Measurements from ENCODE around the gene PXYLP1.

The PXYLP1 gene

GRCh38 chr3:141255846-141256261 is 24.2 kb downstream of the PXYLP1 start:
- Histone ChIP-seq H3K27ac (no peak overlapping the region), H3K36me3 (ENCODE audit: control insufficient read depth, insufficient read depth, low read length) (no peaks in the 10 kb centered on the region), H3K27me3 (ENCODE audit: control insufficient read depth, insufficient read depth, low read length) (no peaks in the 10 kb centered on the region), H3K4me3 (ENCODE audit: low read depth, low read length) (no peak overlapping the region), H2AFZ (no peak overlapping the region), H3K79me2 (peaks cover 46% of the 10 kb centered on the region), H3K4me1 (peaks cover 17% of the 10 kb centered on the region), H3K9me3 (ENCODE audit: control insufficient read depth, low read length) (no peaks in the 10 kb centered on the region), H3K4me2 (ENCODE audit: low read length) (no peak overlapping the region), H3K9ac (no peak overlapping the region)
- TF ChIP-seq CTCF (IDR thresholded peaks at IDR 0.05), result peak; percentile 49

DNA sequence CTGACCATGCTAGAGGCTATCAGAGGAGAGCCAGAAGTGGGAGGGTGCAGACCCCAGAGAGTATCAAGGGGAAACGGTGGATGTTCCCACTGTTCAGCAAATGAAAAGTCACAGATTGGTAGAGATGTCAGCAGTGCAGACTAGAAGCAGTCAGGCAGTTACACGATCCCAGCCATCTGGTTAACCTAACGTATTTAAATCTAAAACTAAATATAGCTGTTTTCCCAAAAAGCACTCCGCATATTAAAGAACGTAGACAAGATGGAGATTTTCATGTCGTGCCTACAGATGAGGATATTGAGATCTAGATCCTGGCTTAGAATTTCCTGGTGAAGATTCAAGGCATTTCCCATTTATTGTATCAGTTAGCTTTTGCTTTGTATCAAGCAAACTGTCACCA is 25.2 kb downstream of the PXYLP1 start:
- Histone ChIP-seq H3K4me3 (ENCODE audit: low read depth, low read length) (no peak overlapping the region), H3K9ac (no peak overlapping the region), H3K36me3 (ENCODE audit: control insufficient read depth, insufficient read depth, low read length) (no peaks in the 10 kb centered on the region), H3K4me1 (peaks cover 17% of the 10 kb centered on the region), H3K79me2 (peaks cover 53% of the 10 kb centered on the region), H2AFZ (no peak overlapping the region), H3K9me3 (ENCODE audit: control insufficient read depth, low read length) (no peaks in the 10 kb centered on the region), H3K27me3 (ENCODE audit: control insufficient read depth, insufficient read depth, low read length) (no peaks in the 10 kb centered on the region), H3K27ac (no peak overlapping the region), H3K4me2 (ENCODE audit: low read length) (no peak overlapping the region)
- no peak for TF ChIP-seq CTCF (IDR thresholded peaks at IDR 0.05)

DNA sequence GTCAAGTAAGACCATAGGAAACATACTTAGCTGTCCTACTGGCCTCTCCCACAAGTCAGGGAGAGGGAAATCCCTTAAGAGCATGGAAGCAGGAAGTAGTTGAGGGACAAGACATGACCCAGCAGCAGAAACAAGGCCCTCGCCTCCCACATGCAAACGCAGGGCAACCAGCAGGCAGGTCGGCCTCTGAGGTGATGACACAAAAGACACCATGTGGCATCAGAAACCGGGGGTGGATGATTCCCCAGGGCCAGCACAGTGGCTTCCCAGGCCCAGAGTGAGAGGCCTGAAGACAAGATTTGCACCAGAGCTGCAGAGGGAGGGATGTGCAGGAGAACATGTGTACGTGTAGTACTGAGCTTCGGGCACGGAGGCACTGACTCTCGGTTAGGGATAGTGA is 26.3 kb downstream of the PXYLP1 start:
- H3K9ac ChIP-seq, result no peak overlapping the region
- H3K27me3 ChIP-seq (ENCODE audit: control insufficient read depth, insufficient read depth, low read length), result no peaks in the 10 kb centered on the region
- H3K9me3 ChIP-seq (ENCODE audit: control insufficient read depth, low read length), result no peaks in the 10 kb centered on the region
- no peak overlapping the region for H3K27ac ChIP-seq
- H3K4me1 ChIP-seq, result peaks cover 17% of the 10 kb centered on the region
- no peak overlapping the region for H3K4me3 ChIP-seq (ENCODE audit: low read depth, low read length)
- no peak overlapping the region for H2AFZ ChIP-seq
- H3K79me2 ChIP-seq, result peaks cover 44% of the 10 kb centered on the region
- no peaks in the 10 kb centered on the region for H3K36me3 ChIP-seq (ENCODE audit: control insufficient read depth, insufficient read depth, low read length)
- TF ChIP-seq CTCF (IDR thresholded peaks at IDR 0.05), result no peak
- H3K4me2 ChIP-seq (ENCODE audit: low read length), result no peak overlapping the region

DNA sequence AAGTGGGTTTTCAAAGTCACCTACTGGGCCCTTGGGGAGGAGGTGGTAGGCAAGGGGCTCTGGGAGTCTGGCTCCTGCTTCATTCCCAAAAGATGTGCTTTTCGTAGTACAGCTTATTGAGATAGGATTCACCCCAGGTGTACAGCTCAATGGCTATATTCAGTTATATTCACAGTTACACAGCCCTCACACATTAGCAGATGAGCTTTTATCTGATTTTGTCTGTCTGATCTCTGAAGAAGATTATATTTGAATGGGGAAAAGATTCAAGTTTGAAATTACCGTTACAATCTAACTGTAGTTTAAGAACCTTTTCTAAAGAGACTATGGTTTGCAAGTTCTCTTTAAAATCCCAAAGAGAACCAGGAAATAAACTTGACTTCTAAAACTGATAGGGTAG is 27.3 kb downstream of the PXYLP1 start:
- TF ChIP-seq CTCF (IDR thresholded peaks at IDR 0.05), result no peak
- H2AFZ ChIP-seq, result no peak overlapping the region

GRCh38 chr3:141259821-141260629 is 28.4 kb downstream of the PXYLP1 start:
- no peak for TF ChIP-seq CTCF (IDR thresholded peaks at IDR 0.05)
- Histone ChIP-seq H2AFZ (no peak overlapping the region), H3K4me3 (ENCODE audit: low read depth, low read length) (no peak overlapping the region), H3K79me2 (peaks cover 48% of the 10 kb centered on the region), H3K27me3 (ENCODE audit: control insufficient read depth, insufficient read depth, low read length) (no peaks in the 10 kb centered on the region), H3K36me3 (ENCODE audit: control insufficient read depth, insufficient read depth, low read length) (no peaks in the 10 kb centered on the region), H3K9me3 (ENCODE audit: control insufficient read depth, low read length) (no peaks in the 10 kb centered on the region), H3K27ac (no peak overlapping the region), H3K9ac (no peak overlapping the region), H3K4me1 (peaks cover 17% of the 10 kb centered on the region), H3K4me2 (ENCODE audit: low read length) (no peak overlapping the region)

More for the DNA sequence above, 27.3 kb downstream of the PXYLP1 start:
- H3K36me3 ChIP-seq (ENCODE audit: control insufficient read depth, insufficient read depth, low read length), result no peaks in the 10 kb centered on the region
- no peak overlapping the region for H3K9ac ChIP-seq
- H3K27me3 ChIP-seq (ENCODE audit: control insufficient read depth, insufficient read depth, low read length), result no peaks in the 10 kb centered on the region
- H3K9me3 ChIP-seq (ENCODE audit: control insufficient read depth, low read length), result no peaks in the 10 kb centered on the region
- H3K4me1 ChIP-seq, result peaks cover 14% of the 10 kb centered on the region
- H3K4me2 ChIP-seq (ENCODE audit: low read length), result no peak overlapping the region
- H3K27ac ChIP-seq, result no peak overlapping the region
- H3K4me3 ChIP-seq (ENCODE audit: low read depth, low read length), result no peak overlapping the region
- peaks cover 48% of the 10 kb centered on the region for H3K79me2 ChIP-seq

Data from parathyroid adenoma (tissue), 2 donors.